ENCODE measurements around the gene ZFYVE19. TPM values are rescaled to one million over a fixed set of nuclear protein-coding genes. Genes with fewer than 3 reads are reported as not detected.

The ZFYVE19 gene
- total RNA-seq, 1 donor from 2014 or later = 25.2 TPM

- peak overlapping the region; percentile 60 for H3K27ac Mint-ChIP-seq
- DNase-seq (no peak), ATAC-seq (ENCODE audit: low read depth) (no peak)
- CTCF ChIA-PET = interaction anchor here (1.0 to 6.6 kb wide), 2 partner anchors 10 to 25 kb away, joined by 5 to 45 read pairs; no protein-coding TSS in a partner anchor
- peaks cover 44% of the 10 kb centered on the region for H3K36me3 Mint-ChIP-seq (ENCODE audit: low read depth)
- TF ChIP-seq, protein P1, sequence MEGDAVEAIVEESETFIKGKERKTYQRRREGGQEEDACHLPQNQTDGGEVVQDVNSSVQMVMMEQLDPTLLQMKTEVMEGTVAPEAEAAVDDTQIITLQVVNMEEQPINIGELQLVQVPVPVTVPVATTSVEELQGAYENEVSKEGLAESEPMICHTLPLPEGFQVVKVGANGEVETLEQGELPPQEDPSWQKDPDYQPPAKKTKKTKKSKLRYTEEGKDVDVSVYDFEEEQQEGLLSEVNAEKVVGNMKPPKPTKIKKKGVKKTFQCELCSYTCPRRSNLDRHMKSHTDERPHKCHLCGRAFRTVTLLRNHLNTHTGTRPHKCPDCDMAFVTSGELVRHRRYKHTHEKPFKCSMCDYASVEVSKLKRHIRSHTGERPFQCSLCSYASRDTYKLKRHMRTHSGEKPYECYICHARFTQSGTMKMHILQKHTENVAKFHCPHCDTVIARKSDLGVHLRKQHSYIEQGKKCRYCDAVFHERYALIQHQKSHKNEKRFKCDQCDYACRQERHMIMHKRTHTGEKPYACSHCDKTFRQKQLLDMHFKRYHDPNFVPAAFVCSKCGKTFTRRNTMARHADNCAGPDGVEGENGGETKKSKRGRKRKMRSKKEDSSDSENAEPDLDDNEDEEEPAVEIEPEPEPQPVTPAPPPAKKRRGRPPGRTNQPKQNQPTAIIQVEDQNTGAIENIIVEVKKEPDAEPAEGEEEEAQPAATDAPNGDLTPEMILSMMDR (IDR thresholded peaks at IDR 0.05) = no peak
- no peaks in the 10 kb centered on the region for H3K27me3 Mint-ChIP-seq
- peaks cover 47% of the 10 kb centered on the region for H3K4me1 Mint-ChIP-seq
- POLR2A ChIA-PET = interaction anchor here (0.9 to 1.0 kb wide), 2 partner anchors 35 to 77 kb away, joined by 3 to 8 read pairs; partner anchors contain the start of genes RAD51 and ZFYVE19
- H3K4me3 Mint-ChIP-seq = no peak overlapping the region
- intact Hi-C loops (cut with micrococcal nuclease) = no loop called here
- no peaks in the 10 kb centered on the region for H3K9me3 Mint-ChIP-seq
Observed at GRCh38 chr15:40772014-40772413, 34.9 kb upstream of the ZFYVE19 start.

DNA sequence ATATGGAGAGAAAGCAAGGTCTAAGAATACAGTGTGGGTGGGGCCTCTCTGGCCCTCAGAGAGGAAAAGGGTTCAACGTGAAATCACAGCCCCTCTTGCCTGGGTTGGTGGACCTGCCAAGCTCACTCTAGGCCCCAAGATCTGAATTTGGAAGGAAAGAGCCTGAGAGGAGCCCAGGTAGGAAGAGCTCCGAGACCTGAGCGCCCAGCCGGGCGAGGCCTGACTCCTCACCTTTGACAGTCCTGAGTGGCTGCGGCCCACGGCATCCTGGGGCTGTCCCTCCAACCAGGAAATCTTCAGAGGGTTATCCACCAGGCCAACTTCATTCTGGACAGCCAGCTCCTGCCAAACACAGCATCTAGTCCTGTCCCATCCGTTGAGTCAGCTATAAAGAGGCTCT is 33.4 kb upstream of the ZFYVE19 start:
- no peak for ATAC-seq (ENCODE audit: low read depth)
- CTCF ChIA-PET = interaction anchor here (0.7 kb wide), 1 partner anchor 9 kb away, joined by 3 read pairs; no protein-coding TSS in a partner anchor
- intact Hi-C loops (cut with micrococcal nuclease) = no loop called here
- Mint-ChIP-seq H3K36me3 (ENCODE audit: low read depth) (peaks cover 46% of the 10 kb centered on the region), H3K27ac (no peak overlapping the region), H3K9me3 (no peaks in the 10 kb centered on the region), H3K4me1 (peaks cover 42% of the 10 kb centered on the region), H3K4me3 (no peak overlapping the region), H3K27me3 (no peaks in the 10 kb centered on the region)
- TF ChIP-seq, protein P1 (IDR thresholded peaks at IDR 0.05) = no peak
- DNase-seq = no peak
- POLR2A ChIA-PET = interaction anchor here (0.7 kb wide), 2 partner anchors 16 to 1199 kb away, joined by 5 to 8 read pairs; no protein-coding TSS in a partner anchor

- Mint-ChIP-seq H3K27ac (no peak overlapping the region), H3K36me3 (ENCODE audit: low read depth) (peaks cover 46% of the 10 kb centered on the region), H3K27me3 (no peaks in the 10 kb centered on the region), H3K9me3 (no peaks in the 10 kb centered on the region), H3K4me3 (no peak overlapping the region), H3K4me1 (peaks cover 38% of the 10 kb centered on the region)
- ATAC-seq (ENCODE audit: low read depth) = no peak
- DNase-seq = no peak
- TF ChIP-seq, protein P1 (IDR thresholded peaks at IDR 0.05) = no peak
- ChIA-PET CTCF (interaction anchor here (0.7 kb wide), 1 partner anchor 9 kb away, joined by 3 read pairs; no protein-coding TSS in a partner anchor), POLR2A (no interaction called here)
- intact Hi-C loops (cut with micrococcal nuclease) = no loop called here
Observed at GRCh38 chr15:40773902-40774301, 33.0 kb upstream of the ZFYVE19 start.

DNA sequence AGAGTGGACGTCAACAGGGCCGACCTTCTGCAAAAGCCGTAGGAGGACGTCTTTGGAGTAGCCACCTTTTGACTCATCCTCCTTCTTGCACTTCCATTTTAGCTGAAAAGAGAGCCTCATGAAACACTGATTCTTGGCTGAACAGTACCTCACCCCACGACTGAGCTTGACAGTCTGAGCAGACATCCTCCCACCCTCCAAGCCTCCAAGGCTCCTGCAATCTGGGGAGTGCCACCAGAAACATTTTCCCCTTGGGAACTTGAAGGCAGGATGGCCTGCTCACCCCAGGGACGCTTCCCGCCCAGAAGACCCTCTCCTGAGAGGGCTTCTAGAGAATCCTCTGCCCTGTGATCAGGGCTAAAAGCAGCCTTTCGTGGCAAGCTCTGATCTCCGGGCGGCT is 31.9 kb upstream of the ZFYVE19 start:
- no peaks in the 10 kb centered on the region for H3K9me3 Mint-ChIP-seq
- intact Hi-C loops (cut with micrococcal nuclease) = no loop called here
- H3K4me3 Mint-ChIP-seq = no peak overlapping the region
- ATAC-seq (ENCODE audit: low read depth) (no peak), DNase-seq (no peak)
- H3K4me1 Mint-ChIP-seq = peaks cover 26% of the 10 kb centered on the region
- H3K27me3 Mint-ChIP-seq = no peaks in the 10 kb centered on the region
- peaks cover 53% of the 10 kb centered on the region for H3K36me3 Mint-ChIP-seq (ENCODE audit: low read depth)
- CTCF ChIA-PET = no interaction called here
- TF ChIP-seq, protein P1 (IDR thresholded peaks at IDR 0.05) = no peak
- H3K27ac Mint-ChIP-seq = no peak overlapping the region
- POLR2A ChIA-PET = interaction anchor here (2.4 kb wide), 1 partner anchor 11 kb away, joined by 7 read pairs; the partner anchor contains the start of gene GCHFR

DNA sequence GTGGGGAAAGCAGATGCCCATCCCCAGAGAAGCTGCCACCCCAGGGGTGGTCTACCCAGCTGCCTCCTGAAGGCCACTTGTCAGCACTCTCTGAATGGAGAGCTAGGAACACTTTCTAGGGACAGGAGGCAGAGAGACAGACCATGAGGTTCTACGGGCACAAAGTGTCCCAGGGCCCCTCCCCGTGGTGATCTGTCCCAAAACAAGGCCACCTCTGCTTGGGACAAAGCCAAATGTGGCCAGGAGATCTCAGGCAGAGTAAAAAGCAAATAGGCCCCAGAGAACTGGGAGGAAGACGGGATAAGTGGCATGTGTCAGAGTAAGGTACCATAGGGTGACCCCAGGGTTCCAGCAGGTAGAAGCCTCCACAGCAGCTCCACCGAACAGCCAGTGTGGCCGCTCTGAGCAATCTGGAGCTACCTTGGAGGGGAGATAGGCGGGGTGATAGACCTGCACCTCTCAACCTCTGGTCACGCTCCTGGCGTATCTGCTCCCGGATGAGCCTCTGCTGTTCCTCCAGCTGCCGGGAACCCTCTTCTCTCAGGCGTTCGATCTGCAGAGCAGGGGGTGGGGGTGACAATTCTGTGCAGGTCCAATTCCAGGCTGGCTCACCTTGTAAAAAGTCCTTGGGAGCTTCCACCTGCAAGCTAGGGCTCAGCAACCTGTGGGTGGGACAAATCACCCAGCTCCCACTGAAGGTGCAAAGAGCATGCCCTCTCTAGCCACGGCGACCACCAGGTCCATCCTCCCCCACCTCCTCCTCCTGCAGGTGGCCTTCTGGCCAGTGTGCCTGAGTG is 31.0 kb upstream of the ZFYVE19 start:
- Mint-ChIP-seq H3K4me1 (peaks cover 19% of the 10 kb centered on the region), H3K36me3 (ENCODE audit: low read depth) (peaks cover 56% of the 10 kb centered on the region), H3K4me3 (no peak overlapping the region), H3K27me3 (no peaks in the 10 kb centered on the region), H3K27ac (no peak overlapping the region), H3K9me3 (no peaks in the 10 kb centered on the region)
- no peak for DNase-seq
- CTCF ChIA-PET = interaction anchor here (1.4 kb wide), 1 partner anchor 28 kb away, joined by 3 read pairs; no protein-coding TSS in a partner anchor
- intact Hi-C loops (cut with micrococcal nuclease) = no loop called here
- TF ChIP-seq, protein P1 (IDR thresholded peaks at IDR 0.05) = no peak
- POLR2A ChIA-PET = interaction anchor here (0.5 to 2.4 kb wide), 4 partner anchors 12 to 123 kb away, joined by 3 to 7 read pairs (median 4); partner anchors contain the start of genes GCHFR and RAD51
- ATAC-seq (ENCODE audit: low read depth) = no peak
